WI38 (cell line): ENCODE data around the gene MAGI1.

Source experiments
- H3K4me3 ChIP-seq: 2 replicates; pipeline ENCODE4 v1.5.1; 2011; ENCODE audit warnings: low read depth, mild to moderate bottlenecking, control low read depth, low read length
- TF ChIP-seq, protein P1 (sequence below): IDR thresholded peaks from 2 replicates; pipeline ENCODE4 v1.5.1; 2012; ENCODE audit warnings: low read depth, mild to moderate bottlenecking, control low read depth, low read length

The MAGI1 gene

DNA sequence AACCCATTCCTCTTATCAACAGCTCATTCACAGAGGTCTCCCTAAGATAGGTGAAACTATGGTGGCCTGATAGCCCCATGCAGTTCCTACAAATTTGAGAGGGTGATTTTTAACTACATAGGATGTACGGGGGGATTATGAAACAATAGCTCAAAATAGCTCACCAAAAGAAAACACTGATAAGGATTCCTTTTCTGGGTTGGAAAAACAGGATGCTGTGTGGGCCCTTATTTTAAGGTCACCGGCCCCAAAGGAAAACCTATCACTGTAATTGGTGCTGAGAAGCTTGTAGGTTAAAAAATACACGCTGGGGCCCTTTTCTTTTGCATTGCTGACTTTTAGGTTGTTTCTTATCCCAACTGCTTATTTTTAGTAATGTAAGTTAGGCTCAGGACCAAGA, 627.4 kb downstream of the MAGI1 start:
- TF ChIP-seq, protein P1, sequence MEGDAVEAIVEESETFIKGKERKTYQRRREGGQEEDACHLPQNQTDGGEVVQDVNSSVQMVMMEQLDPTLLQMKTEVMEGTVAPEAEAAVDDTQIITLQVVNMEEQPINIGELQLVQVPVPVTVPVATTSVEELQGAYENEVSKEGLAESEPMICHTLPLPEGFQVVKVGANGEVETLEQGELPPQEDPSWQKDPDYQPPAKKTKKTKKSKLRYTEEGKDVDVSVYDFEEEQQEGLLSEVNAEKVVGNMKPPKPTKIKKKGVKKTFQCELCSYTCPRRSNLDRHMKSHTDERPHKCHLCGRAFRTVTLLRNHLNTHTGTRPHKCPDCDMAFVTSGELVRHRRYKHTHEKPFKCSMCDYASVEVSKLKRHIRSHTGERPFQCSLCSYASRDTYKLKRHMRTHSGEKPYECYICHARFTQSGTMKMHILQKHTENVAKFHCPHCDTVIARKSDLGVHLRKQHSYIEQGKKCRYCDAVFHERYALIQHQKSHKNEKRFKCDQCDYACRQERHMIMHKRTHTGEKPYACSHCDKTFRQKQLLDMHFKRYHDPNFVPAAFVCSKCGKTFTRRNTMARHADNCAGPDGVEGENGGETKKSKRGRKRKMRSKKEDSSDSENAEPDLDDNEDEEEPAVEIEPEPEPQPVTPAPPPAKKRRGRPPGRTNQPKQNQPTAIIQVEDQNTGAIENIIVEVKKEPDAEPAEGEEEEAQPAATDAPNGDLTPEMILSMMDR = no peak

DNA sequence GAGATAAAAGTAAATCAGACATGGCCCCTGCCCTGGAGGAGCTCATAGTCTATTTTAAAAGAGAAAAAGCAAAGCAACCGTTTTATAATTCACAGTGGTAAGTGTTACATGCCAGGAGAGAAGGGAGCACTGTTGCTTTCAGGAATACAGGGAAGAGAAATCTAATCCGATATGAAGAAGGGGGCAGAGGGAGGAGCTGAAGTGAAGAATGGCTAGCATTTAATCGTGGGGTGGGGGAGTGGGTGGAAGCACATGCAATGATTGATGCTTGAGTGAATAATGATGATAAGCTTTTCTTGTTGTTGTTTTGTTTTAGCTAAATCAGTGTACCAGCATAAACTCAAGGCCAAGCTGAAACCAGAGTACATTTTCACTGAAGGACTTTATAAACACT, 629.5 kb downstream of the MAGI1 start:
- TF ChIP-seq, protein P1 = no peak
- H3K4me3 ChIP-seq = no peak overlapping the region

More for the DNA sequence above, 627.4 kb downstream of the MAGI1 start:
- no peak overlapping the region for H3K4me3 ChIP-seq

DNA sequence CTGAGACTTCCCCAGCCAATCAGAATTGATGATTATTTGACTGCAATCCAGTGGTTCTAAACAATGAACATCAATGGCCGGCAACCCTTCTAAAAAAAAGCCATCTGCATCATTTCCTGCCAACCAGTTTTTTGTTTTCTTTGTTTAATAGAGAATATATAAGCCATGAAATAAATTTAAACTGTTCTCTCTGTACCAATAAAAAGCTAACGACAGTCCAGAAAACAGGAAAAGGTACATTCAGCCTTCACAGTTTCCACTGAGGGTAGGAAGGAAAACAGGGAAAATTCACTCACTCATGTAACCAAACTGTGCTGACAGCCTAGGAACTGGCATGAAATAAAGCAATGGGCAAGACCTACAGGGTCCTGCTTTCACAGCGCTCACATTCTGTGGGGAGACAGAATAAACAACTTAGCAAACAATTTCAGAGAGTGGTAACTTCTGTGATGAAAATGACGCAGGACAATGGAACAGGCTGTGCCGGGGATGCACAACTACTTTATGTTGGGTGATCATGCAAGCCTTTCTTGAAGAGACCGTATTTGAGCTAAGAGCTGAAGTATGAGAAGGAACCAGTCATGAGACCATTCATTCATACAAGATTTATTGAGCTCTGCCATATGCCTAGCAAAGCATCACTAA, 630.1 kb downstream of the MAGI1 start:
- H3K4me3 ChIP-seq = no peak overlapping the region
- TF ChIP-seq, protein P1 = no peak

DNA sequence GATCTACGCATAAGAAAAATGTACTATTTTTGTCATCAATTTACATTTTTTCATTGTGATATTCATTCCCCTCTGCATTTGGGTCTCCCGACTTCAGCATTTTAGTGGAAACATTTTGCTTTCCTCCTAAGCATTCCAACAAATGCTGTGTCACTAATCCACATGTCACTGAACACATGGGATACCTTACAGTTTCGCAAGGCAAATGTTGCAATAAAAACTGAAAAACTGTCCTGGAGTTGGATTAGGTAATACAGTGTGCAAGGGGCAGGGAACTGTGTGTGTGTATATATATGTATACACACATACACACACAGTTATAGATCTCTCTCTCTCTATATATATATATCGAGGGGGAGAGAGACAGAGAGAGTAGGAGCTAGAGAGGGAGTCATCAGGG, 632.2 kb downstream of the MAGI1 start:
- H3K4me3 ChIP-seq = no peak overlapping the region
- TF ChIP-seq, protein P1 = no peak

DNA sequence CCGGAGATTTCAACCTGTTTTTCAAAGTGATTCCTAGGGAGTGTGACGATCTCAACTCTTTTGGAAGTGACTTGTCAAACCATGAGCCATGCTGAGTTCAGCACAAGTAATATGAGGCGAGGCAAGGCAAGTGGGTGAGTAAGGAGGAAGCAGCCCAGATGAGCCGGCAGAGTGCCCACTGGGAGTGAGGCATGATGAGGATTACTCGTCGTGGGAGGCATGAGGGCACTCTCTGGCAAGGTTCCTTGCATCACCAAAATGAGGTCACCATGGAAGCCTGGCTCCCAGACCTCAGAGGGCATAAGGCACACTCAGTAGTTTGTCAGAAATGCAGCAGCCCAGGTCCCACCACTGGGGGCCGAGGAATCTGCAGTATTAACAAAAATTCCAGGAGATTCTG, 636.1 kb downstream of the MAGI1 start:
- no peak overlapping the region for H3K4me3 ChIP-seq
- TF ChIP-seq, protein P1 = no peak

DNA sequence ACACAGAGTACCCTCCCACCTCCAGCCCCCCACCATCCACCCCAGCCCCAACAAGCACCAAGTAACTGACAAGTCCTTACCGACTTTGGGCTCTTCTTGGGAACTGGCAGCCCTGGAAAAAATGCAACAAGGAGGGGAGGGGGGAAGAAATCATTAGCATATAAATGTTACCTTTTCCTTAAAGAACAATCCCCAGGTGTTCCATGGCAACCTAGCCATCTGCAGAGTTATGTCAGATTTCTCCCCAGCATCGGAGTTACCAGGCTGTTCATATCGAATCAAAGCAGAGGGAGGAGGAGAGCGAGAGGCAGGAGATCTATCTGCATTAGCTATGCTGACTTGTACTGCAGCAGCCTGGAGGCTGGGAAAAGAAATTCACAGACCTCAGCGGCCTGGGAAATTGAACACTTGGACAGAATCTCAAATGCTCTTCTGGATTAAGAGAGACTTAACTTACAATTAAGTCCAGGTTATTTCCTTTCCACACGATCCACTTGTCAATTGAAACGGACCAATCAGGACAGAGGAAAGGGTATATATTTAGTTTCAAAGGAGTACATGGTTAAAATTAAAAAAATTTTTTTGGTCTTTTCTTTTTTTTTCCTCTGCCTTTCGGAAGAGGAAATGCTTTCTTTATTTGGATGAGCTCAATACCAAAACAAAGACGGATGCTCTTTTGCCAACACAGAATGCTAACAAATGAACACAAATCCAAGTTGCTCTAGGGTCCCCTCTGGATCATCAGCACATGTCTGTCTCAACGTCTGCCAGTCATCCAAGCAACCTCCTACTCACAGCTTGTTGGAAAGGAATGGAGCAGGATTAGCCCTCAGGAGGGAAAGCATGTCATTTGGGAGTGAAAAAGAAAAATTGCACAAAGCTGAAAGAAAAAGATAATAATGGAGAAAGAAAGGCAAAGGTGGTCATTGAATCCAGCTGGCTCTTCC, 637.1 kb downstream of the MAGI1 start:
- H3K4me3 ChIP-seq = no peak overlapping the region
- TF ChIP-seq, protein P1 = no peak

DNA sequence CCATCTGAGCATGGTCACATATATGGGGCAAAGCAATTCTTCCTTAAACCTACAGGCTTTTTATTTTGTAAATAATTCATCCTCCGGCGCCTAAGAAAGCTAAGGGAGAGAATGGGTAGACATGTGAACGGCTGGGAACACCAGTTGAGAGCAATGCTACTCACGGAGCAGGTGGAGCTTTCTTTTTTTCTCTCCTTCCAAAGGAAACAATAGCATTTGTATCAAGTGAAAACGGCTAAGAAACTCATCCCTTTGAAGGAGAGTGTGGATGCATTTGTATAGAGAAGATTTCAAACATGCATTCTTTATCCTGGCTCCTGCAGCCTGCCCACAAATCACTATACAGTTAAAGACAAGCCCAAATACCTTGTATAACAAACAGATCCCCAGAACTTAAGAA, 637.8 kb downstream of the MAGI1 start:
- TF ChIP-seq, protein P1 = no peak

More for the DNA sequence above, 637.8 kb downstream of the MAGI1 start:
- H3K4me3 ChIP-seq = no peak overlapping the region
